MM.1S (cell line): ENCODE data around the gene TTLL5.

Experiments
- EZH2 ChIP-seq: fragments of 300-600 bp; sonication (generic); optimal IDR thresholded peaks from 2 replicates; pipeline ENCODE3; 2017; ENCODE audit warnings: low read depth, mild to moderate bottlenecking, antibody characterized with exemption, low read length, mixed read lengths
- TF ChIP-seq, protein P1 (sequence below): fragments of 300-600 bp; sonication (generic); IDR thresholded peaks from 2 replicates; pipeline ENCODE4 v1.5.1; 2016; ENCODE audit warnings: antibody characterized with exemption, low read length, mixed read lengths

DNA sequence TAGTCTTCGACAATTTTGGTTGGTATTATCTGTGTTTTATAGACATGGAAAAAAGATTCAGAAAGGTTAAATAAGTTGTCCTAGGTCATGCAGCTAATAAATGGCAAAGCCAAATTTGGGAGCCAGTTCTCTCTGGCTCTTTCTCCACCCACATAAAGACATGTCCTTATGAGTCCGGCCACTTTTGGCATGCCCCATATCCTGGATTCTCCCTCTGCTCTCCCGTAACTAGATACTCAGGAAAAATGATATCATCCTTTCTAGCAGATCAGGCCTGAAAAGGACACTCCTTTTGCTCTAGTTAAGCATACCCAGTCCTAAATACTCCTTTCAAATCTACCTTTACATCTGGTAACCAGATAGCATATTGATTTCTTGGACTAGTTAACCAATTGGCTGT is 64.4 kb downstream of the TTLL5 start:
- no peak for TF ChIP-seq EZH2
- TF ChIP-seq, protein P1, sequence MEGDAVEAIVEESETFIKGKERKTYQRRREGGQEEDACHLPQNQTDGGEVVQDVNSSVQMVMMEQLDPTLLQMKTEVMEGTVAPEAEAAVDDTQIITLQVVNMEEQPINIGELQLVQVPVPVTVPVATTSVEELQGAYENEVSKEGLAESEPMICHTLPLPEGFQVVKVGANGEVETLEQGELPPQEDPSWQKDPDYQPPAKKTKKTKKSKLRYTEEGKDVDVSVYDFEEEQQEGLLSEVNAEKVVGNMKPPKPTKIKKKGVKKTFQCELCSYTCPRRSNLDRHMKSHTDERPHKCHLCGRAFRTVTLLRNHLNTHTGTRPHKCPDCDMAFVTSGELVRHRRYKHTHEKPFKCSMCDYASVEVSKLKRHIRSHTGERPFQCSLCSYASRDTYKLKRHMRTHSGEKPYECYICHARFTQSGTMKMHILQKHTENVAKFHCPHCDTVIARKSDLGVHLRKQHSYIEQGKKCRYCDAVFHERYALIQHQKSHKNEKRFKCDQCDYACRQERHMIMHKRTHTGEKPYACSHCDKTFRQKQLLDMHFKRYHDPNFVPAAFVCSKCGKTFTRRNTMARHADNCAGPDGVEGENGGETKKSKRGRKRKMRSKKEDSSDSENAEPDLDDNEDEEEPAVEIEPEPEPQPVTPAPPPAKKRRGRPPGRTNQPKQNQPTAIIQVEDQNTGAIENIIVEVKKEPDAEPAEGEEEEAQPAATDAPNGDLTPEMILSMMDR = no peak
